Activated CD8-positive, alpha-beta memory T cell treated with anti-CD3 and anti-CD28 coated beads, Interleukin-2, amount 50 U/mL, for 48 hours (primary cell): ENCODE data around the gene SLC11A1.

Source experiments
- DNase-seq: peaks from one replicate; pipeline ENCODE4 v3.0.0-alpha.2; 2020

SLC11A1 gene, protein sequence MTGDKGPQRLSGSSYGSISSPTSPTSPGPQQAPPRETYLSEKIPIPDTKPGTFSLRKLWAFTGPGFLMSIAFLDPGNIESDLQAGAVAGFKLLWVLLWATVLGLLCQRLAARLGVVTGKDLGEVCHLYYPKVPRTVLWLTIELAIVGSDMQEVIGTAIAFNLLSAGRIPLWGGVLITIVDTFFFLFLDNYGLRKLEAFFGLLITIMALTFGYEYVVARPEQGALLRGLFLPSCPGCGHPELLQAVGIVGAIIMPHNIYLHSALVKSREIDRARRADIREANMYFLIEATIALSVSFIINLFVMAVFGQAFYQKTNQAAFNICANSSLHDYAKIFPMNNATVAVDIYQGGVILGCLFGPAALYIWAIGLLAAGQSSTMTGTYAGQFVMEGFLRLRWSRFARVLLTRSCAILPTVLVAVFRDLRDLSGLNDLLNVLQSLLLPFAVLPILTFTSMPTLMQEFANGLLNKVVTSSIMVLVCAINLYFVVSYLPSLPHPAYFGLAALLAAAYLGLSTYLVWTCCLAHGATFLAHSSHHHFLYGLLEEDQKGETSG

DNA sequence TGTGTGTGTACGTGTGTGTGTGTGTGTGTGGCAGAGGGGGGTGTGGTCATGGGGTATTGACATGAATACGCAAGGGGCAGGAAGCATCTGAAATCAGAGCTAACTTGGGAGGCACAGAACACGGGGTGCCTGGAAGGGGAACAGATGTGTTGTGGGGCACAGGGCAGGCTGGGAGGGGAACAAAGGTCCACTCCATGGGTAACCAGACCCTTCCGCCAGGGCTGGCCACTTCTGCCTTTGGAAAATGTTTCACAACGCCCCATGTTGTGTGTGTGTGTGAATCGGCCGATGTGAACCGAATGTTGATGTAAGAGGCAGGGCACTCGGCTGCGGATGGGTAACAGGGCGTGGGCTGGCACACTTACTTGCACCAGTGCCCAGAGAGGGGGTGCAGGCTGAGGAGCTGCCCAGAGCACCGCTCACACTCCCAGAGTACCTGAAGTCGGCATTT lies at the start of gene SLC11A1:
Gene SLC11A1 (plus strand): TSS at position 358 of the 451 bp plus-strand sequence. CDS start 96 bp downstream, outside the sequence.
- no peak for DNase-seq

DNA sequence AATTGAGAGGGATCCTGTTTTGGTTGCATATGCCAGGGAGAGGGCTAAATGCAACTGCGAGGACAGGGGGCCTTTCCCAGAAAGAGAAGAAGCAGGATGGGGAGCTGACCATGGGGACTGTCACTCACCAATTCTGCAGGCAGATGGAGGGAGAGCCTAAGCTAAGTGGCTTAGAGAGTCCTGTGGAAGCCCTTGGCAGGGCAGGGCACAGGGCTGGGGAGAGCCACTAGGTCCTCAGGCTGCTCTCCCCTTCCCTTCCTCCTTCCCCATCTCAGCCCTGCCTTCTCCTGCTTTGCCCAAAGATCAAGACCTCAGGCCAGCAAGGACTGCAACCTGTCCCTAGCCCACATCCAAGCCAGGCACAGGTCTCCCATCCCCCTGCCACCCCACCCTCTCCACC lies 49.8 kb upstream of the SLC11A1 start:
- no peak for DNase-seq

DNA sequence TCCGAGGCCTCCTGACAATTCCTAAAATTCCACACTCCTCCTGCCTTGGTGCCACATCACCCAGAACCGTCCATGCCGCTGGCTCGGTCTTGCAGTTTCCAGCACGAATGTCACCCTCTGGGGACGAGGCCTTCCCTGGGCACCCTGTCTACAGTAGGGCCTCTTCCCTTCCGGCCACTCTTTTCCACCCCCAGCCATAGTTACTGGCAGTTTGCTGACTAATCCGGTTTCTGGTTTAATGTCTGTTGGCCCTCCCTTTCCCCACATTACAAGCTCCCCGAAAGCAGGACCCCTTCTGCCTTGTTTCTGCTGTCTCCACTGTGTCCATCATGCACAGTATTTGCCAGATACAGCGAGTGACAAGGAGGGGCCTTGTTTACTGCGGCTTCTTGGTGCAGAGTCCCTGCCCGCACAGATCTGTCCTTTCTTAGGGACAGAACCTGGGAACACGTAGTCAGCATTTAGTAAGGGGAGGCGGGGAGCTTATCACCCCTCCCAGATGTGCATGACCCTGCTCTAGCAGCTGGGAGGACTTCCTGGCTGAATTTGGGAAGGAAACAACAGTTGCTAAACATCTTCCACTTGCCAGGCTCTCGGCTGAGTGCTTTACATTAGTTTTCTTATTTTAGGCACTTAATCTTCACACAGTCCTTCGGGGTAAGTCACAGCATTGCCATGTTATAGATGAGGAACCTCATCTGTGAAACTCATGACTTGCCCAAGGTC lies 49.0 kb upstream of the SLC11A1 start:
- DNase-seq = no peak

DNA sequence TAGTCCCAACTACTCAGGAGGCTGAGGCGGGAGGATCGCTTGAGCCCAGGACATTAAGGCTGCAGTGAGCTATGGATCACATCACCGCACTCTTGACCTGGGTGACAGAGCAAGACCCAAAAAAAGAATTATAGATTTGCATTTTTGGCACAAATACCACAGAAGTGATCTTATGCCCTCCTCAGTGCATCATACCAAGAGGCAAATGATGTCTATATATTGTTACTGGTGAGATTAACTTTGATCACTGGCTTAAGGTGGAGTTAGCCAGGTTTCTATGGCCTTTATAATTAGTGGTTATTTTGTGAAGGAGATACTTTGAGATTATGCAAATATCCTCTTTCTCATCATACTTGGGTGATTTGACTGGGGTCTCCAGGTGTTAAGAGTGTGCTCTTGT lies 47.5 kb upstream of the SLC11A1 start:
- DNase-seq = no peak

DNA sequence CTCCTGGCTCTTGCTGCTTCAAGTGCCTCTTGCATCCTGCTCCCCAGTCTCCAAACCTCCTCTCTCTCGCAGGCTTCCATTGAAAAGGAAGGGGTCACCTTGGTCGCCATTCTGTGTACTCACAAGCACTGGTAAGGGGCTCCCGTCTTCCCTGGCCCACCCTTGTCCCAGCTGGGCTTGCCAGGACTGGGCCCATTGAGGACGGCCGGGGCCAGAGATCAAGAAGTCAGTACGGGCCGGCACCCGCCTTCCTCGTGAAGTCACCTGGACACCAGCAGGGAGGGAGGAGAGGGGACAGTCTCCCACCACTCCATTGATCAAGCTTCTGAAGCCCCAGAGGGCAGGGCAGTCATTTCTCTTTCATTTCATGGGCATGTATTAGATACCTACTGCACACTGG lies 41.4 kb upstream of the SLC11A1 start:
- DNase-seq = no peak

DNA sequence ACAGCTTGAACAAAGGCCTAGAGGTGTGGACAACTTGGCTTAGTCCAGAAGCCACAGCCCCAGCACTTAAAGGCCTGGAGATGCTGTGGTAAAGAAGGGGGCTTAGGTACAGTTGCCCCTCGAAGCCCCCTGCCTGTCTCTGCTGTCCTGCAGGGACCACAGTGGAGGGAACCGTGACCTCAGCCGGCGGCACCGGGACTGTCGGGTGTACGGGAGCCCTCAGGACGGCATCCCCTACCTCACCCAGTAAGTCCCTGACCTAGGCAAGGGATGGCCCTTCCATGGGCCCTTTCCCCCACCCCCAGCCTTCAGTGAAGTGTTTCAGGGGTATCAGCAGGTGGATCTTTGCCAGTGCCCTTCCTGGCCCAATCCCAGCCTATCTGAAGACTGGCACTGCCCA lies 40.7 kb upstream of the SLC11A1 start:
- no peak for DNase-seq

DNA sequence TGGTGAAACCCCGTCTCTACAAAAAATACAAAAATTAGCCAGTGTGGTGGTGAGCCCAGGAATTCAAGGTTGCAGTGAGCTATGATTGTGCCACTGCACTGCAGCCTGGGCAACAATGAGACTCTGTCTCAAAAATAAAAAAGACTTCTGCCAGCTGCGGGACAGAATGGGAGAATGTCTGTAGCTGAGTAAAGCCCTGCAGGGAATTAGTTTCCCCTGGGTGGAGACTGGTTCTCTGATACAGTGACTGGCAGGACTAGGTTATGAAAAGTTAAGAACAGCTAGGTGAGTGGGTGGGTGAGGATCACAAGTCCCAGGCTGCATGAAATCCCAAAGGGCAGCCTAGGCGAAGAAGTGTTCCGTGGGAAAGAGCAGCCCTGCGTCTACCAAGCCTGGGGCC lies 39.2 kb upstream of the SLC11A1 start:
- DNase-seq = no peak

DNA sequence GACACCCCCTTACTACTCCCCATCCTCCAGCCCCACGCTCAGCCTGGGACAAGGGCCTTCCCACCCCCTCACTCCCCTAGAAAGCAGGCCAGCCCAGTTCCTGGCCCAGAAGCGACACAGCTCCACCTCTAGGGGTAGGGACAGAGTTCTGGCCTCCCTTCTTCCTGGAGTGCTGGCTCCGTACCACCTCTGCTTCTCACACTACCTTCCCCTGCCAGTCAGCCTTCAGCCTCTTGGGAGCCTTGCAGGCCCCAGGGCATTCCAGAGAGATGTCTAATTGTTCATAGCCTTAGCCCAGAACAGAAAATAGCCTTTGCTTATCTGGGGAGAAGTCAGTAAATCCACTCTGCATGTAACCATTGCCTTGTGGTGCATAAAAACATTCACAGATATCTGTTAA lies 38.5 kb upstream of the SLC11A1 start:
- DNase-seq = no peak

DNA sequence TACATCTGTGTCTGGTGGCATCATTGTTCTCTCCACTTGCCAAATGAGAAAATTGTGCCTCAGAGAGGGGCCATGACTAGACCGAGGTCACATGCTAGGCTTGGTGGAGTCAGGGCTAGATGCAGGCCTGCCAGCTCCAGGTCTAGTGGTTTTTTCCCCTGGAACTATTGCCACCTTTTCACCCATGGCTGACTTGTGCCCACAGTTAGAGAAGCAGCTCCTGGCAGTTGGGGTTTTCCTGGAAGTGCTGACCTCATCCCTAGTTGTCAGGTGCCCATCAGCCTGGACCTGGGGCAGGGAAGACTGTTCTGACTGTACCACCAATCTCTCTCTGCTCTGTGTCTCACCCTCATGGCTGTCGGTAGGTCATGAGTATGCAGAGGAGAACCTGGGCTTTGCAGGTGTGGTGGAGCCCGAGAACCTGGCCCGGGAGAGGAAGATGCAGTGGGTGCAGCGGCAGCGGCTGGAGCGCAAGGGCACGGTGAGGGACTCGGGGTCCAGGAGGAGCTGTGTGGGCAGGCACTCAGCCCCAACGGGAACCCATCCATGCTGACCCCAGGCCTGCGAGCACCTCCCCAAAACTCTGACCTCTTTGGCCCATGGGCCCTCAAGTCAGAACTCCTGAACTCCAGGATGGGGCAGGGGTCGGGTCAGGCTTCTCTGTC lies 37.9 kb upstream of the SLC11A1 start:
- DNase-seq = no peak

DNA sequence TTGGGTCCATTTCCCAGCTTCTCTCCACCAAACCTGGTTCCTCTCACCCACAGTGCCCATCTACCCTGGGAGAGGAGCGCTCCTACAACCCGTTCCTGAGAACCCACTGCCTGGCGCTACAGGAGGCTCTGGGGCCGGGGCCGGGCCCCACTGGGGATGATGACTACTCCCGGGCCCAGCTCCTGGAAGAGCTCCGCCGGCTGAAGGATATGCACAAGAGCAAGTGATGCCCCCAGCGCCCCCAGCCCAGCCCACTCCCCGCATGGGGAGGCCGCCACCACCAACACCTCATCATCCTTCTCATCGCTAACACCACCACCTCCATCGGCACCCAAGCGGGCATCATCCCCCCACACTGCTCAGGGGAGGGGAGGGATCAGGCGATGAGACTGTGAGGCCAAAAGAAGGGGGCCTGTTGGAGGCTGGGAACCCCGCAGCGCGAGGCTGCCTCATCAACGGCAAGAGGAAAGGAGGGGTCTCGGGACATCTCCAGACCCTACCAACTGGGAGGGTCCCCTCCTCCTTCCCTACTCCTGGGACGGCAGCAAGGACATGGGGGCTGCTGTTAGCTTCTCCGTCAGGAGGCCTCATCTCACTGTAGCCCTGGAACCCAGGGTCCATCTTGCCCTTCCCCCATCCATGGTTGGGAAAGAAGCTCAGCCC lies 37.2 kb upstream of the SLC11A1 start:
- DNase-seq = no peak

DNA sequence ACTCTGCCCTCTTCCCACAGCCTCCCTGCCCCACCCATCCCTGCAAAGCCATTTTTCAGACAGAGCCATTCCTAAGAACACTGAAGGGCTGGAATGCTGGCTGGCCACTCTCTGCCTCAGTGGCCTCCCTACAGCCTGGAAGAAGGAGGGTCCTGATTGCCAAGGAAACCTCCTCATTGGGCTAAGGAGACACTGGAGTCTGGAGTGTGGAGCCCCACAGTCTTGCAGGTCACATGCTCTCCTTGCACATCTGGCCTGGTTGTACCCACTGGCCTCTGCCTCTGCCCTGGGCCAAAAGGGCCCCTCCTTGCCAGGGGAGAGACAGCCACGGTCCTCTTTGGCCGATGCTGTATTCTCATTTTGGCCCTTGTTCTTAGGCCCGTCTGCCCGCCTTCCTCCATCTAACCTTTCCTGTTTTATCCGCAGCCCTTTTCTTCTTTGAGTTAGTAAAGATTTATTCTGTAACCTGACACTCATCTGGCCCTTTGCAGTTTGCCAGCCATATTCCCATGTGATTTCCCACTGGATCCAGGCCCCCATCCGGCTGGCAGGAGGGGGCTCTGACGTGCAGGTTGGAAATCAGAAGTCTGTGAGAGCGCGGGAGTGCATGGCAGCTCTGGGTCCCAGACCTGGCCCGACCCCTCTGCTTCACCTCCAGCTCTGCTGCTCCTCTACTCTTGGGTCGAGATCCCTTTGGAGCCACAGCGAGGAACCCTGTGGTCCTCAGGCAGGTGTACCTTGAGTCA lies 36.4 kb upstream of the SLC11A1 start:
- DNase-seq = no peak

DNA sequence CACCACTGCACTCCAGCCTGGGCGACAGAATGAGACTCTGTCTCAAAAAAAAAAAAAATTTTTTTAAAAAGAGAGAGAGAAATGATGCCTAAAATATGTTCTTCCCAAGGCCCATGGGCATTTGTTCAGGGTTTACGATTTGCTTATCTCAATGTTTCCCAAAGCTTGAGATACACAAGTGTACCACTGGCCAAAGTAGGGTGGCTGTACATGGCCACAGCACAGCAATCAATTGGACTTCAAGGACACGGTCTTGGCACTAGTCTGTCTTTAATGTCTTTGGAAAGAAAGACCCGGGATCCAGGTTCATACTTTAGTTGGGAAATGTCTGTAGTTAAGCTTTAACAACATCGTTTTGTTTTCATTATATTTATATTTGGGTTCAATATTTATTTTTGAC lies 34.9 kb upstream of the SLC11A1 start:
- no peak for DNase-seq

DNA sequence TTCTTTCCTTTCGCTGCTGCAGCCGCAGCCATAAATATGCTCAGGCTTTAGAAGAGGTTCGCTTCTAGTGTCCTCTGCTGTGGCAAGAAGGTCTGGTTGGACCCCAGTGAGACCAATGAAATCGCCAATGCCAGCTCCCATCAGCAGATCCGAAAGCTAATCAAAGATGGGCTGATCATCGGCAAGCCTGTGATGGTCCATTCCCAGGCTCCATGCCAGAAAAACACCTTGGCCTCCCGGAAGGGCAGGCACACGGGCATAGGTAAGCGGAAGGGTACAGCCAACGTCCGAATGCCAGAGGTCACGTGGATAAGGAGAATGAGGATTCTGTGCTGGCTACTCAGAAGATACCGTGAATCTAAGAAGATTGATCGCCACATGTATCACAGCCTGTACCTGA lies 28.0 kb upstream of the SLC11A1 start:
- no peak for DNase-seq

DNA sequence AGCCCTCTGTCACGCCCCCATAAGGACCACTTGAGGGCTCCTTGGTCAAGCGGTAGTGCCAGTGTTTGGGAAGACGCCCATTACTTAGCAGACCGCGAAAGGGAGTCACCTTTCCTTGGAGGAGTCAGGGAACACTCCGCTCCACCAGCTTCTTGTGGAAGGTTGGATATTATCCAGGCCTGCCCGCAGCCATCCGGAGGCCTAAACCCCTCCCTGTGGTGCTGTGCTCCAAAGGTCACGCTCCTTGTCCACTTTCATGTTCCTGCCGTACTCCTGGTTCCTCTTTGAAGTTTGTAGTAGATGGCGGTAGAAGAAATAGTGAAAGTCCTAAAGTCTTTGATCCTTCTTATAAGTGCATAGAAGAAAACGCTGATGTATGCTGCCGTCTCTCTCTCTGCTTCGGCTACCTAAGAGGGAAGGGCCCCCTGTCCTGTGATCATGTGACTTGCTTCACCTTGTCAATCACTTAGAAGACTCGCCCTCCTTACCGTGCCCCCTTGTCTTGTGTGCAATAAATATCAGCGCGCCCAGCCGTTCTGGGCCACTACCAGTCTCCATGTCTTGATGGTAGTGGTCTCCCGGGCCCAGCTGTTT lies 27.1 kb upstream of the SLC11A1 start:
- DNase-seq = no peak

DNA sequence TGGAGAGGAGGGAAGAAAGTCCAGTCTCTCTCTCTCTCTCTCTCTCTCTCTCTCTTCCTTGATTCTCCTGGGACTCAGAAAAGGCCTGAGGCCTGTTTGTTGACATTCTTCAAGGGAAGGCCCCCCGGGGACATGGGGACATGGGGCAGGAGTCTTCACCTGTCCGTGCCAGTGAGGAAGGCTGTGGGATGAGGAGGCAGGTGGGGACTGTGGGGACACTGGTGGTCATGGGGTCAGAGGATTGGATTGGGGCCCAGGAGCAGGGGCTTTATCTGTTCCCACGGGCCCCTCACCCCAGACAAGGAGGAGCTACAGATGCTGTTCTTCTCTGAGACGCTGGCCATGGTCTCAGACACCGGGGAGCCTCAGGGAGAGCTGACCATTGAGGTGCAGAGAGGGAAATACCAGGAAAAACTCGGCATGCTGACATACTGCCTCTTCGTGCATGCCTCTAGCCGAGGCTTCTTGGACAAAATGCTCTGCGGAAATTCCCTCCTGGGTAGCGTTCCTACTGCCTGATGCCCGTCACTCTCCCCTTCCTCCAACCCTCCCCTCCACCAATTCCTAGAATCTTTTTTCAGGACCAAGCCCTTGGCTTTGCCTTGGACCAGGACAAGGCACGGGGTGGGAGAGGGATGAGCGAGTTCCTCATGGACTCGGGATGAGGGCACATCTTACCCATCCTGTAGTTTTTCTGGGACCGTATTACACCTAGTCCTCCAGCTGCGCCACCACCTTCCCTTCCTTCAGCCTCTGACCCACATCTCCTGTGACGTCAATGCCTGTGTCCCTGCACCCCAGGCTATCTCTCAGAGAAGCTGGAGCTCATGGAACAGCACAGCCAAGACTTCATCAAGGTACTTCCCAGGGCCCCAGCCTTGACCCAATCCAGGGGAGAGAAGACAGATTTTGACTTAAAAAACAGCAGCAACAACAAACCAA lies 24.6 kb upstream of the SLC11A1 start:
- no peak for DNase-seq

DNA sequence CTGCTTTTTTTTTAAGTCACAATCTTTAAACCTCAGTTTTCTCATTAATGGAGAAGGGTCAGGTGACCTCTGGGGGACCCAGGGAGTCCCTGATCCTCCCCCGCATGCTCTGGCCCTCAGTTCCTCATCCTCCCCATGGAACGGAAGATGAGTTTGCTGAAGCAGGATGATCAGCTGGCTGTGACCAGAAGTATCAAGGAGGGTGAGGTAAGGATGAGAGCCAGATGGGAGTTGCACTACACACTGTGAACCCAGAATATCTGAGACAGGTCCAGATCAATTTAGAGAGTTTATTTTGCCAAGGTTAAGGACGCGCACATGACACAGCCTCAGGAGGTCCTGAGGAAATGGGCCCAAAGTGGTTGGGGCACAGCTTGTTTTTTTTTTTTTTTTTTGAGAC lies 21.6 kb upstream of the SLC11A1 start:
- no peak for DNase-seq

DNA sequence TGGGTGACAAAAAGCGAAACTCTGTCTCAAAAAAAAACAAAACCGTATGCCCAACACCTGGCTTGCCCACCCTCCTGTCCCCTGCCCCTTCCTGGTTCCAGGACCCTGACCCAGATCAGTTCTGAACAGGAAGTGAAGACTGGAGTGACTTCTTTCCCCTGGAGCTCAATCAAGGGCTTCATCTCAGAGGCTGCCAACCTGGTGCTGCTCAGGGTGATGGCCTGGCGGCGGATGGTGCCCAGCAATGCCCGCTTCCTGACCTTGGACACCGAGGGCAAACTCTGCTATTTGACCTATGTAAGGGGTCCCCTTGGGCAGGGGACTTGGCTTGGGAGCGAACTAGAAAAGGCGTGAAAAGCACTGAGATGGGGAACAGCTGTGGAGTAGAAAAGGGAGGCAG lies 19.5 kb upstream of the SLC11A1 start:
- DNase-seq = no peak

DNA sequence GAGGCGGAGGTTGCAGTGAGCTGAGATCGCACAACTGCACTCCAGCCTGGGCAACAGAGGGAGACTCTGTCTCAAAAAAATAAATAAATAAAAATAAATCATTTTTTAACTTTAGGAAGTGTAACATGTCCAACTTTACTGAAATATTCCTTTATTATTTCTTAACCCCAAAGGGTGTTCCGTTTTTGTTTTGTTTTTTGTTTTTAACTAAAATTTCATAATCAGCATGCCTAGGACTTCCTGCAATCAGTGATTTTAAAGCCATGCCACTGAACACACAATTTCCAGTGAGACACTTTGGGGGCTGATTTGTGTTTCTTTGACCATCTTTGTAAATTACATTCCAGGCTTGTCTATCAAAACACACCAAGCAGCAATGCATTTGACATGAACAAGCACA lies 18.3 kb upstream of the SLC11A1 start:
- no peak for DNase-seq

DNA sequence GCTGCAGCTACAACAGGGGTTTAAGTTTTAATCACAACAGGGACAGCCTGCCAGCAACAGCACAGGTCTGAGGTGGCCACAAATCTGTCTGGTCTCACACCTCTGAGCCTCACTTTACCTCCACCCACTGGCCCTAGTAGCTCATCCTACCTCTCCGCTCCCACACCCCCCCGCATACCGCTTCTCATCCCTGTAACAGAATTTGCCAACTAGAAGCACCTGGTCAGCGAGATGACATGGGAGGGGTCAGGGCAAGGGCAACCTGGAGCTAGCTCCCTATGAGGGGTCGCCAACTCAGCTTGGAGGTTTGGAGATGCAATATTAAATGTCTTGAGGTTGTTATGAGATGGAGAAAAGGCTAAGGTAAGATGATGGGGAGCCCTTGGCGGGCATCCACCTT lies 17.9 kb upstream of the SLC11A1 start:
- no peak for DNase-seq

DNA sequence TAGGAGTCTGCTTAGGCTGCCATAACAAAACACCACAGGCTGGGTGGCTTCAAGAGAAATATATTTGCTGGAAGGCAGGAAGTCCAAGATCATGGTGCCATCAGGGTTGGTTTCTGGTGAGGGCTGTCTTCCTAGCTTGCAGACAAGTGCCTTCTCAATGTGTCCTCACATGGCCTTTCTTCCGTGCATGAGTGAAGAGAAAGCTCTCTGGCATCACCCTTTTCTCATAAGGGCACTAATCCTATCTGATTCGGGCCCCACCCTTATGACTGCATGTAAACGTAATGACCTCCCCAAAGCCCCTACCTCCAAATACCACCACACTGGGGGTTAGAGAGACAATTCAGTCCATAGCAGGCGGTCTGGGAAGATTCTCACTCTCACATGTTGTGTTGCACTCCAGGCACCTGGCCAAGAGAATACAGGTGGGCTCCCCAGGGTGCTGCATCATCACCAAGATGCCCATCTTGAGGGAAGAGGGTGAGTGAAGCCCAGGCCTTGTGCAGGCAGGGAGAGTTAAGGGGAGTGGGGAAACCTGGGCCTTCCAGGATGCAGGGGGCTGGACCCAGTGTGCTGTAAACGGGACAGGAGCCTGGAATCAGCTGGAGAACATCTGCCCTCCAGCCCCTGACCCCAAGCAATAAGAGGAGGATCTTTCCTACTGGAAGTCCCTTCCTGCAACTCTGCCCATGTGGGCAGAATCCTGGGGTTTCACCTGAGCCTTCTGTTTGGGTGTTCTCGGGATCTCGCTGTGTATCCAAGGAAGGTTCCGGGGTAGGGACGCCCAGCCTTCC lies 15.3 kb upstream of the SLC11A1 start:
- DNase-seq = no peak
